ENCODE measurements around the gene CEND1. TPM values are rescaled to one million over a fixed set of nuclear protein-coding genes. Genes with fewer than 3 reads are reported as not detected.

Gene CEND1
- total RNA-seq, 1 experiment from 2014 or later, result 0.81 TPM

DNA sequence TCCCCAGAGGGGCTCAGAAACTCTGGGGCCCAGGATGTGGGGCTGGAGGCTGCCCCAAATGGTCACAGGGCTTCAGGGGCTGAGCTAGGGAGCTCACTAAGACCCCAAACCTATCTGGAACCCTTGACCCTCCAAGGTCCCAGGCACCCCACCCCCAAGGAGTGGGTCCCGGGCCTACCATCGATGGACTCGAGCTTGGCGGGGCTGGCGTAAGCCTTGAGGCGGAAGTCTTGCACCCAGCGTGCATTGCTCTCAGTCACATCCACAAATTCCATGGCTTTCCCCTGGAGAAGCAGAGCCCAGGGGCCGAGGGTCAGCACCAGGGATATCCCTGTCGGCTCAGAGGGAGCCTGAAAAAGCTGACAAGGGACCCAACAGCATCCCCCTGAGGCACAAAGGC lies 16.1 kb downstream of the CEND1 start:
- H3K79me2 ChIP-seq (ENCODE audit: insufficient read depth, low read length), result peaks cover 4% of the 10 kb centered on the region; the same call in 1 of the 2 replicates

More for the DNA sequence above, 16.1 kb downstream of the CEND1 start:
- Histone ChIP-seq H3K18ac (ENCODE audit: insufficient read length, low read depth, low read length) (no peak overlapping the region), H3K14ac (ENCODE audit: insufficient read depth, low read length) (no peak overlapping the region), H3K4me2 (ENCODE audit: insufficient read depth, insufficient read length, low read length) (no peak overlapping the region), H2BK15ac (ENCODE audit: low read depth, low read length) (no peak overlapping the region), H3K23ac (ENCODE audit: insufficient read length, low read depth, low read length) (no peak overlapping the region), H3K9me3 (ENCODE audit: control insufficient read depth, low read depth, low read length) (no peaks in the 10 kb centered on the region), H2AK5ac (ENCODE audit: insufficient read length, low read length) (no peak overlapping the region), H2AFZ (ENCODE audit: low read length) (no peak overlapping the region), H3K27ac (ENCODE audit: insufficient read length, low read depth, low read length) (no peak overlapping the region), H3K56ac (ENCODE audit: insufficient read length, low read depth, low read length) (no peak overlapping the region), H4K91ac (ENCODE audit: insufficient read length, low read depth, low read length) (no peak overlapping the region), H3K79me1 (ENCODE audit: insufficient read depth, low read depth, low read length, poor library complexity, severe bottlenecking) (peaks cover 12% of the 10 kb centered on the region), H2BK120ac (ENCODE audit: low read depth, low read length, poor library complexity, severe bottlenecking) (no peak overlapping the region), H3T11ph (ENCODE audit: low read length) (no peak overlapping the region), H4K8ac (replicated peaks; ENCODE audit: insufficient read length, low read depth, low read length) (no peak overlapping the region), H3K4ac (ENCODE audit: low read depth, low read length) (no peak overlapping the region), H4K5ac (ENCODE audit: insufficient read length, low read depth, low read length) (no peak overlapping the region), H2BK20ac (ENCODE audit: low read depth, low read length, poor library complexity, severe bottlenecking) (no peak overlapping the region), H4K20me1 (ENCODE audit: control insufficient read depth, insufficient read depth, insufficient read length) (no peaks in the 10 kb centered on the region), H2BK12ac (ENCODE audit: insufficient read length, low read depth, low read length) (no peak overlapping the region), H3K4me1 (ENCODE audit: insufficient read depth, low read length) (no peaks in the 10 kb centered on the region; the same call in 1 of the 2 replicates), H3K23me2 (ENCODE audit: insufficient read length, low read depth, low read length, poor library complexity, severe bottlenecking) (peaks cover 13% of the 10 kb centered on the region), H3K27me3 (ENCODE audit: insufficient read depth, low read length) (no peaks in the 10 kb centered on the region), H2BK5ac (ENCODE audit: insufficient read length, low read length) (no peak overlapping the region), H3K9ac (ENCODE audit: extremely low read depth, insufficient read length, low read length) (no peak overlapping the region)
- Mint-ChIP-seq H3K4me3 (no peak overlapping the region), H3K9me3 (no peaks in the 10 kb centered on the region), H3K36me3 (ENCODE audit: insufficient read depth in 1 of 3, low read depth in 3 of 3) (peaks cover 2 to 26% (median 19%) of the 10 kb centered on the region in 3 experiments; a peak in 6 of 7 replicates), H3K27me3 (ENCODE audit: low read depth) (no peaks in the 10 kb centered on the region), H3K27ac (no peak overlapping the region), H3K4me1 (peaks cover 10 to 15% of the 10 kb centered on the region in 2 experiments)
- no peak for DNase-seq
- TF ChIP-seq CTCF (conservative IDR thresholded peaks at IDR 0.05), result no peak
- no CpG with 5 or more reads among the region's 9 CpGs for WGBS (ENCODE audit: extremely low coverage, insufficient read length, low lambda C conversion rate)

All from H9 (cell line).